ENCODE measurements around the gene BCAS4.
"Not testable (repeated sequence)": the region's sequence is repeated elsewhere in the genome, so short reads cannot be mapped to it uniquely, and the experiment has no call there.

DNA sequence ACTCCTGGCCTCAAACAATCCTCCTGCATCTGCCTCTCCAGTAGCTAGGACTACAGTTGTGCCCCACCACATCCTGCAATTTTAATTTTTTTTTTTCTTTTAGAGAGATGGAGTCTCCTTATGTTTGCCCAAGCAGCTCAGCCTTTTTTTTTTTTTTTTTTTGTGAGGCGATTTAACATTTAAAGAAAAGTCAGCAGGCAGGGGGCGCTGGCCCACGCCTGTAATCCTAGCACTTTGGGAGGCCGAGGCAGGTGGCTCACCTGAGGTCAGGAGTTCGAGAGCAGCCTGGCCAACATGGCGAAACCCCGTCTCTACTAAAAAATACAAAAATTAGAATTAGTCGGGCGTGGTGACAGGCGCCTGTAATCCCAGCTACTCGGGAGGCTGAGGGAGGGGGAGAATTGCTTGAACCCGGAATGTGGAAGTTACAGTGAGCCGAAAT, 1.3 kb upstream of the BCAS4 start:
- TF ChIP-seq CTCF (conservative IDR thresholded peaks at IDR 0.05 in 1 of 2, IDR thresholded peaks at IDR 0.05 in 1 of 2; ENCODE audit: low read depth in 1 of 2, low read length in 2 of 2), result peak; percentile 18 to 22
- not testable (repeated sequence) for TF ChIP-seq EZH2 (IDR thresholded peaks at IDR 0.05; ENCODE audit: low read length, missing control alignments)

All from fibroblast of lung (primary cell).